ENCODE measurements around the gene FALEC.

DNA sequence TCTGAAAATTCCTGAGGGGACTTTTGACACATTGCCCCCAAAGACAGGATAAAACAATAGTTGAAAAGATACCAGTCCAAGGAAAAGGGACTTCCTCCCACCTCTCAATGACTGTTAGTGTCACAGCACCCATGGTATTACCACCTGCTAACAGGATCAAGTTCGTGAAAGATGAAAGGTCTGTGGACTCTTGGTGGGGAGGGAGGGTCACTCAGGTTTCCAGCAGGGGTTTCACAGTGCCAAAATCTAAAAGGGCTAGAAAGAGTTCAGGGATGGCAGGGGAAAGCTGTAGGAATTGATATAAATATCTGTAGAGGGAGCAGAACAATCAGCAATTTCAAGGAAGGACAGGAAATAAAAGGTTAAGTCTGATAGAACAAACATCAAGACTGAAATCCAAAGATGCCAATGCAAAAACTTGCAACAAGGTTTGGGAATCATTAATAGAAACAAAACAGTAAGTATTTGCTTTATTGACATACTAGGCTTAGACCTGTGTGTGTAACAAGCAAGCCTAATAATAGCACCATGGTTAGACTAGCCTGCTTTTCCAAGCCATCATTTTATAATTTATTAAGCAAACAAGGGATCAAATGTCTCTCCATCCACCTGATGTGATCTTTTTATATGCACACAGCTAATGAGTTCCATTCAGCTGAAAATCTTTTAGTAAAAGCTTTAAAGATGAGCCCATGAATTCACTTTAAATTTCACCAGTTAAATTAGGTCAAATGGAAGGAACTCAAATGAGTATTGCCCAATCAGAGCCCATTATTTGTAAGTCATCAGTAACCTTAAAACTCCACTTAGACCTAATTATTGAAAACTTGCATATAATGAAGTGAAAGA is 60.2 kb downstream of the FALEC start:
- TF ChIP-seq, protein P1, sequence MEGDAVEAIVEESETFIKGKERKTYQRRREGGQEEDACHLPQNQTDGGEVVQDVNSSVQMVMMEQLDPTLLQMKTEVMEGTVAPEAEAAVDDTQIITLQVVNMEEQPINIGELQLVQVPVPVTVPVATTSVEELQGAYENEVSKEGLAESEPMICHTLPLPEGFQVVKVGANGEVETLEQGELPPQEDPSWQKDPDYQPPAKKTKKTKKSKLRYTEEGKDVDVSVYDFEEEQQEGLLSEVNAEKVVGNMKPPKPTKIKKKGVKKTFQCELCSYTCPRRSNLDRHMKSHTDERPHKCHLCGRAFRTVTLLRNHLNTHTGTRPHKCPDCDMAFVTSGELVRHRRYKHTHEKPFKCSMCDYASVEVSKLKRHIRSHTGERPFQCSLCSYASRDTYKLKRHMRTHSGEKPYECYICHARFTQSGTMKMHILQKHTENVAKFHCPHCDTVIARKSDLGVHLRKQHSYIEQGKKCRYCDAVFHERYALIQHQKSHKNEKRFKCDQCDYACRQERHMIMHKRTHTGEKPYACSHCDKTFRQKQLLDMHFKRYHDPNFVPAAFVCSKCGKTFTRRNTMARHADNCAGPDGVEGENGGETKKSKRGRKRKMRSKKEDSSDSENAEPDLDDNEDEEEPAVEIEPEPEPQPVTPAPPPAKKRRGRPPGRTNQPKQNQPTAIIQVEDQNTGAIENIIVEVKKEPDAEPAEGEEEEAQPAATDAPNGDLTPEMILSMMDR (IDR thresholded peaks at IDR 0.05; ENCODE audit: insufficient read depth, low read length, poor library complexity, severe bottlenecking): no peak
- TF ChIP-seq EZH2phosphoT487 (conservative IDR thresholded peaks at IDR 0.05; ENCODE audit: low read length): no peak
